GM19043 (cell line): ENCODE data around the gene ADRB1.

Experiments used
- ATAC-seq: cut with Tn5 transposase; IDR thresholded peaks from one replicate; pipeline ENCODE4 v1.9.1; 2021; ENCODE audit warnings: low read depth; ENCODE audit not compliant: unreplicated experiment

Gene ADRB1

DNA sequence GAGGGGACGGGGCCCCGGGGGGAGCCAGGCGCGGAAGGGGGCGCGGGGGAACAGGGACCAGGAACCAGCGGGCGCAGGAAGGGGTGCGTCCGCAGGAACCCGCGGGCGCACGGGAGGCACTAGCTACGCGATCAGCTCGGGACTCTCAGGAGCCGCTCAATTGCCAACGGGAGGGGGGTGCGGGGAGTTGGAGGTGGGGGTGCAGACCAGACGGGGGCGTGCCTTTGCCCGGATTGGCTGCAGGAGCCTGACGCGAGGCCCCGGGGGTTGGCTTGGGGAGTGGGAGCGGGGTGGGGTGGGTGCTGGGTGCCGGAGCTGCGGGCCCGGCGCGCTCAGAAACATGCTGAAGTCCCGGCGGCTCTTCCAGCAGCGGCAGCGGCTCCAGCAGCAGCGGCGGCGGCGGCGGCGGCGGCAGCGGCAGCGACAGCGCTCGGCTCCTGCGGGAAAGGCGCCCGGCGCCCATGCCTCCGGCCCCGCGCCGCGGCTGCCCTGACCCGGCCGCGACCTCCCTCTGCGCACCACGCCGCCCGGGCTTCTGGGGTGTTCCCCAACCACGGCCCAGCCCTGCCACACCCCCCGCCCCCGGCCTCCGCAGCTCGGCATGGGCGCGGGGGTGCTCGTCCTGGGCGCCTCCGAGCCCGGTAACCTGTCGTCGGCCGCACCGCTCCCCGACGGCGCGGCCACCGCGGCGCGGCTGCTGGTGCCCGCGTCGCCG, at the start of gene ADRB1:
Gene ADRB1, plus strand, starts transcription at position 335 of the 715 bp plus-strand sequence. Its CDS starts 267 bp downstream, at position 602.
- ATAC-seq: peak; percentile 42

- no peak for ATAC-seq
Observed at GRCh38 chr10:113995201-113995600, 48.5 kb upstream of the ADRB1 start.

GRCh38 chr10:113997428-113997827, 46.2 kb upstream of the ADRB1 start:
- no peak for ATAC-seq

- ATAC-seq: no peak
Observed at GRCh38 chr10:113999531-113999930, 44.1 kb upstream of the ADRB1 start.

GRCh38 chr10:114000457-114001010, 43.1 kb upstream of the ADRB1 start:
- no peak for ATAC-seq

DNA sequence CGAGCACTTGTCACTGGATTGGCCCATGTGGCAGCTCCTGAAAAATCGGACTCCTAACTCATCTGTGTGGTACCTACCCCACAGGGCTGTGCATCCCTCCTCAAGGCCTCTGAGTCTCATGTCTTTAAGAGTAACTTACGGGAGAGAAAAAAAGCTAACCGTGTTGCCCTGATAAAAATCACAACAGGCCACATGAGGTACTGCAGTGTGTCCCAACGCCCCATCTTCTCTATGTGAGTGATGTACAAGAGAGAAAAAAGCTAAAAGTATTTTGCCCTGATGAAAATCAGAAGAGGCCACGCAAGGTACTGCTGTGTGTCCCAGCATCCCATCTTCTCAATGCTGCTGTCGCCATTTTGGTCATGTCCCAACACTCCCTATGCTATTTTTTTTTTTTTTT, 41.2 kb upstream of the ADRB1 start:
- ATAC-seq: no peak

DNA sequence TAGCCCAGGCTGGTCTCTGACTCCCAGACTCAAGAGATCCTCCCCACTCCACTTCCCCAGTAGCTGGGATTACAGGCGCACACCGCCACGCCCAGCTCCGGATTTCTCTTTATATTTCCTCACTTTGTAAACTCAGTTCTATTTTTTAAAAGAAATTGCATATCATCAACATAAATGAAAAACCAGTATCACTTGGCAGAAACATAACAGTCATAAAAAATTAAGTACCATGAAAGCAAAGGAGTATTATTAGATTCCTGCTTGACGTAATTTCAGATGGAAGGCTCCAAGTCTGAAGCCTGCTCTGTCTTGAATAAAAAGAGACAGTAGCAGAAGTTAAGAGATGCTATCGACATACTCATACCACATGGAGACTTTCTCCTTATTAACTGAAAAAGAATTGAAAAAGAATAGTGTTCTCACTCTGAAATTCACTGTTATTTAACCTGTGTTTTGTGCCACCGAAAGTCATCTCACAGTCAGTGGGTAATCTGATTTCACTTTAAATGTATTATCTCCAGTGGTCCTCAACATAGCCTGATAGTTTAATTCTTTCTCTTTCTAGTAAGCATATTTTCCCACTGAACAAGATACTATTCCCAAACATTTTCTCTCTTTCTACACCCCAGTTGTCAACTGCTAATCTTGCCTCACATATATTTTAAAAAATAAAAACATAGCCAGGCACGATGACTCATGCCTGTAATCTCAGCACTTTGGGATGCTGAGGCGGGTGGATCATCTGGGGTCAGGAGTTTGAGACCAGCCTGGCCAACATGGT, 40.3 kb upstream of the ADRB1 start:
- ATAC-seq: no peak

- no peak for ATAC-seq
Observed at GRCh38 chr10:114009281-114009996, 34.2 kb upstream of the ADRB1 start.

GRCh38 chr10:114010316-114010715, 33.4 kb upstream of the ADRB1 start:
- ATAC-seq: no peak

DNA sequence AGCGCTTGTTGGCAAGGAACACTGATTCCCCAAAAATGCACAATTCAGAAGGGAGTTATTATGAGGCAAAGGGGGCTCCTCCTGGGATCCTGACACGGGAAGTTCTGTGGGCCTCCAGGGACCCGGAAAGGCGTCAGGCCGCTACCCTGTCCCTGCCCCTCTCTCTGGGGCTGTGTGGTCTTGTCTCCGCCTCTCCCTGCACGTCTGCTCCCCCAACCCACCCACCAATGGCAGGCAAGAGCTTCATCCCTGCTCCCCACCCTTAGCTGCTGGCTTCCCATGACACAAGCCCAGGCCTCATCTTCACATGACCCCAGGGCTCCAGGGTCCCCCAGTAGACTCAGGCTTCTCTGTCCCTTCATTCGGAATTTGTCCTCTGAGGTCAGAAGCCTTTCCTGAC, 31.0 kb upstream of the ADRB1 start:
- ATAC-seq: no peak

DNA sequence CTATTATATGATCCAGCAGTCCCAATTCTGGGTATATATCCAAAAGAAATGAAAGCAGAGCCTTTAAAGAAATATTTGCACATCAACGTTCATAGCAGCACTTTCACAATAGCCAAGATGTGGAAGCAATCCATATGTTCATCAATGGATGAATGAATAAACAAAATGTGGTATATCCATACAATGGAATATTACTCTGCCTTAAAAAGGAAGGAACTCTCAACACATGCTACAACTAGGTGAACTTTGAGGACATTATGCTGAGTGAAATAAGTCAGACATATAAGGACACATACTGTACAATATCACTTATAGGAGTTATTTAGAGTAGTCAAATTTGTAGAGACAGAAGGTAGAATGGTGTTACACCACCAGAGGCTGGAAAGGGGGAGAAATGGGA, 28.0 kb upstream of the ADRB1 start:
- ATAC-seq: no peak

GRCh38 chr10:114017271-114017670, 26.4 kb upstream of the ADRB1 start:
- no peak for ATAC-seq

GRCh38 chr10:114017873-114018272, 25.8 kb upstream of the ADRB1 start:
- no peak for ATAC-seq

GRCh38 chr10:114019226-114019625, 24.4 kb upstream of the ADRB1 start:
- no peak for ATAC-seq

DNA sequence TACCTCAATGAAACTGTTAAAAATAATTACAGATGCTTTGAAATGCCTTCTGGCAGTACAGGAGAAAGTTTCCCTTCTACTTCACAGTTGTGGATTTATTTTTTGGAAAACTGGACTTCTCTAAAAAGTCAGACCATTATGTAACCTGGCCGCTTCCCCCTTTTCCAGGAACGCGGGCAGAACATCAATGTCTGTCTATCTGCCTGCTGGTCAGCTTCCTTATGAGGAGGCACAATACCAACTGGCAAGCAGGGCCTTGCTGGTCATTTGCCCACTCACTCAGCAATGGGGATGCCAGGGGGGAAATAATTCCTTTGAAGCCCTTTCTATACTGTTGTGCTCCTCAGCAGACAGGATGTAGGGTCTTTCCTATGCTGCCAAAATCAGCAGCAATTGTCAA, 22.5 kb upstream of the ADRB1 start:
- no peak for ATAC-seq

DNA sequence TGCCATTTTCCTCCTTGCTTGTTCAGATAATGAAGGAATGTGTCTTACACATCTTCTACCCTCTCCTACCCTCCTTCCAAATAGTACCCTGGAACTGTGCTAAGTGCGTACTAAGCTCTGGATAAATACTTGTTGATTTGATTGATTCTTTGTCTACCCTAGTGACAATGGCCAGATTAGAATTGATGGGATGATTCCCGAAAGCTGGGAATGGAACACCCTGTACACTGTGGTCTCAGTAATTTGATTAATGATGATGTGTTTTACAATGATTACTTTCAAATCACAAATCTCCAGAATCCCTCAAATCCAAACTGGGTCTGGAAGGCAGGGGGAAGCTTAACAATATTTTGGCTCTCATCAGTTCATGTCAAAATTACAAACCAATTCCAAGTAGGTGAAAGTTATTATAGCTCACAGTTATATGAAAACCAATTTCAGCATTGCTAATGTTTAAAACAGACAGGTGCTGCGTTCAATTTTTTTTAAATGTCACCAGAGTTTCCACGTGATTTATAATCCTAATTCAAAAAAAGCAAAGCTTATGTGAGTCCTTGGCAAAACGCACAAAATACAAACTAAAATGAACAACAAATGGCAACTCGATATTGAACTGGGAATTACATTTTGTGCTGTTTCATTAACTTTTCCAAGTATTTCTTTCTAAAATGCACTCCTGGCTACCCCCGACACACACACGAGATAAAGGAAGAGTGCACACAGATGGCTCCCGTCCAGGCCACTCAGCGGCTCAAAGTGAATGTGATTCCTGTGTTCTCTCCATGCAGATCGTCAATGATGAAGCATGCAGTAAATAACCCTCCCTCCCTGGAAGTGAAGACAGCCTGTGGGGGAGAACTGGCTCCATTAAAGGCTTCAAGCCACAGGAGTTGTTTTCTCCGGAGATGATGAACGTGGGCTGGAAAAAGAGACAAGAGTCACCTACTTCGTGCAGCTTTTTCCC, 21.7 kb upstream of the ADRB1 start:
- no peak for ATAC-seq

- ATAC-seq: no peak
Observed at GRCh38 chr10:114022766-114023597, 20.7 kb upstream of the ADRB1 start.

- ATAC-seq: peak; percentile 70
Observed at GRCh38 chr10:114024876-114025610, 18.6 kb upstream of the ADRB1 start.
